ENCODE data around the gene ROBO1. TPM values are rescaled to one million over a fixed set of nuclear protein-coding genes. Genes with fewer than 3 reads are reported as not detected.

Gene ROBO1
- total RNA-seq, 1 experiment from 2014 or later: 32.2 TPM

DNA sequence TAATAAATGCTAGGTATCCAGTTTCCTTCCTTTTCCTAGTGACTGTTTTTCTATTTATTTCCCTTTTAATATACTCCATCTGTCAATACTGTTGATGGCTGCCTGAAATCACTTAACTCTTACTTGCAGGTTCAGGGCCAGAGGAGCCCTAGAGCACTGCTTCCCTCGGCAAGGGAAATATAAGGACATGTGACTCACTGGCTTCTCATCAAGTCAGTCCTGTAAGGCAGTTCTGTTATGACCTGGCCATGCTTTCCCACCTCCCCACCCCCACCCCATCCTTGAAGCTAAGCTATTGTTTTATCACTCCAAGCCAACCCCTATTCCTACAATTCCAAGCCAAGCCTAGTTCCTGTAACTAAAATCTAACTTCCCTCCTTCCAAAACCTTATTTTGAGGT lies 800.7 kb downstream of the ROBO1 start:
- Mint-ChIP-seq H3K36me3 (ENCODE audit: insufficient read depth, unreplicated experiment) (no peaks in the 10 kb centered on the region), H3K4me1 (ENCODE audit: insufficient read depth, unreplicated experiment) (peaks cover 8% of the 10 kb centered on the region), H3K27ac (ENCODE audit: low read depth, unreplicated experiment) (no peak overlapping the region), H3K9me3 (ENCODE audit: unreplicated experiment) (no peaks in the 10 kb centered on the region), H3K4me3 (ENCODE audit: unreplicated experiment) (no peak overlapping the region), H3K27me3 (ENCODE audit: insufficient read depth, unreplicated experiment) (no peaks in the 10 kb centered on the region)
- TF ChIP-seq, protein P1, sequence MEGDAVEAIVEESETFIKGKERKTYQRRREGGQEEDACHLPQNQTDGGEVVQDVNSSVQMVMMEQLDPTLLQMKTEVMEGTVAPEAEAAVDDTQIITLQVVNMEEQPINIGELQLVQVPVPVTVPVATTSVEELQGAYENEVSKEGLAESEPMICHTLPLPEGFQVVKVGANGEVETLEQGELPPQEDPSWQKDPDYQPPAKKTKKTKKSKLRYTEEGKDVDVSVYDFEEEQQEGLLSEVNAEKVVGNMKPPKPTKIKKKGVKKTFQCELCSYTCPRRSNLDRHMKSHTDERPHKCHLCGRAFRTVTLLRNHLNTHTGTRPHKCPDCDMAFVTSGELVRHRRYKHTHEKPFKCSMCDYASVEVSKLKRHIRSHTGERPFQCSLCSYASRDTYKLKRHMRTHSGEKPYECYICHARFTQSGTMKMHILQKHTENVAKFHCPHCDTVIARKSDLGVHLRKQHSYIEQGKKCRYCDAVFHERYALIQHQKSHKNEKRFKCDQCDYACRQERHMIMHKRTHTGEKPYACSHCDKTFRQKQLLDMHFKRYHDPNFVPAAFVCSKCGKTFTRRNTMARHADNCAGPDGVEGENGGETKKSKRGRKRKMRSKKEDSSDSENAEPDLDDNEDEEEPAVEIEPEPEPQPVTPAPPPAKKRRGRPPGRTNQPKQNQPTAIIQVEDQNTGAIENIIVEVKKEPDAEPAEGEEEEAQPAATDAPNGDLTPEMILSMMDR (IDR thresholded peaks at IDR 0.05; ENCODE audit: unreplicated experiment): no peak
- intact Hi-C loops (cut with micrococcal nuclease): no loop called here
- BruUV-seq (replicated peaks): no TSS peak
- CTCF ChIA-PET: no interaction called here
- DNase-seq (ENCODE audit: unreplicated experiment): no peak
- POLR2A ChIA-PET: no interaction called here

DNA sequence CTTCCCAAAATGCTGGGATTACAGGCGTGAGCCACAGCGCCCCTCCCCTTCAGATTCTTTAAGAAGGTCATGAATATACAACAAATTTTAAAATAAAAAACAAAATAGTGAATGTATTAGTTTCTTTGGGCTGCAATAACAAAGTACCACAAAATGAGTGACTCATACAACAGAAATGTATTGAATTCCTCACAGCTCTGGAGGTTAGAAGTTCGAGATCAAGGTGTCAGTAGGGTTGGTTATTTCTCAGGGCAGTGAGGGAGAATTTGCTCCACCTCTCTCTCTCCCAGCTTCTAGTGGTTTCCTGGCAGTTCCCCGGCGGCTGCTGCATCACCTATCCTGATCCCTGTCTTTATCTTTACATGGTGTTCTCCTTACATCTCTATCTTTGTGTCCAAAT lies 804.0 kb downstream of the ROBO1 start:
- no peak overlapping the region for H3K27ac Mint-ChIP-seq (ENCODE audit: low read depth, unreplicated experiment)
- no peaks in the 10 kb centered on the region for H3K9me3 Mint-ChIP-seq (ENCODE audit: unreplicated experiment)
- POLR2A ChIA-PET: no interaction called here
- no peak for DNase-seq (ENCODE audit: unreplicated experiment)
- CTCF ChIA-PET: no interaction called here
- no peak overlapping the region for H3K4me3 Mint-ChIP-seq (ENCODE audit: unreplicated experiment)
- intact Hi-C loops (cut with micrococcal nuclease): no loop called here
- H3K36me3 Mint-ChIP-seq (ENCODE audit: insufficient read depth, unreplicated experiment): no peaks in the 10 kb centered on the region
- TF ChIP-seq, protein P1 (IDR thresholded peaks at IDR 0.05; ENCODE audit: unreplicated experiment): no peak
- no TSS peak for BruUV-seq (replicated peaks)
- H3K4me1 Mint-ChIP-seq (ENCODE audit: insufficient read depth, unreplicated experiment): peaks cover 8% of the 10 kb centered on the region
- H3K27me3 Mint-ChIP-seq (ENCODE audit: insufficient read depth, unreplicated experiment): no peaks in the 10 kb centered on the region

DNA sequence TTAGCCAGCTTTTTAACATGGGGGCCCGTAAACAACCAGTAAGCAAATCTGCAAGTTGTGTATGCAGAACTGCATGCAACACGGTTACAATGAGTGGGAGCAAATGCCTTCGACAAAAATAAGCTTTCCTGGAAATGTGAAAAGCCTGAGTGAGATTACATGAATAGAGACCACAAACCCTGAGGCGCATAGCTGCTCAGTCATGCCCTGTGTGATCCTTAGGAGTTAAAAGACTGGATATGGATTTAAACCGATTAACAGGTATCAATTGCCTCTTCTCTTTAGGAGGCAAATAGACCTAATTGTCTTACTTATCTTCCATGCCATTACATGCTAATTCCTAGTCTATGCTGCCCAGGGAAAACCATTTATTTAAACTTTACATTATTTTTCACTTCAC lies 810.3 kb downstream of the ROBO1 start:
- no peak overlapping the region for H3K4me3 Mint-ChIP-seq (ENCODE audit: unreplicated experiment)
- intact Hi-C loops (cut with micrococcal nuclease): no loop called here
- no peaks in the 10 kb centered on the region for H3K9me3 Mint-ChIP-seq (ENCODE audit: unreplicated experiment)
- H3K27ac Mint-ChIP-seq (ENCODE audit: low read depth, unreplicated experiment): no peak overlapping the region
- POLR2A ChIA-PET: no interaction called here
- H3K27me3 Mint-ChIP-seq (ENCODE audit: insufficient read depth, unreplicated experiment): no peaks in the 10 kb centered on the region
- CTCF ChIA-PET: no interaction called here
- DNase-seq (ENCODE audit: unreplicated experiment): no peak
- no peaks in the 10 kb centered on the region for H3K36me3 Mint-ChIP-seq (ENCODE audit: insufficient read depth, unreplicated experiment)
- no peaks in the 10 kb centered on the region for H3K4me1 Mint-ChIP-seq (ENCODE audit: insufficient read depth, unreplicated experiment)
- TF ChIP-seq, protein P1 (IDR thresholded peaks at IDR 0.05; ENCODE audit: unreplicated experiment): no peak
- BruUV-seq (replicated peaks): no TSS peak

DNA sequence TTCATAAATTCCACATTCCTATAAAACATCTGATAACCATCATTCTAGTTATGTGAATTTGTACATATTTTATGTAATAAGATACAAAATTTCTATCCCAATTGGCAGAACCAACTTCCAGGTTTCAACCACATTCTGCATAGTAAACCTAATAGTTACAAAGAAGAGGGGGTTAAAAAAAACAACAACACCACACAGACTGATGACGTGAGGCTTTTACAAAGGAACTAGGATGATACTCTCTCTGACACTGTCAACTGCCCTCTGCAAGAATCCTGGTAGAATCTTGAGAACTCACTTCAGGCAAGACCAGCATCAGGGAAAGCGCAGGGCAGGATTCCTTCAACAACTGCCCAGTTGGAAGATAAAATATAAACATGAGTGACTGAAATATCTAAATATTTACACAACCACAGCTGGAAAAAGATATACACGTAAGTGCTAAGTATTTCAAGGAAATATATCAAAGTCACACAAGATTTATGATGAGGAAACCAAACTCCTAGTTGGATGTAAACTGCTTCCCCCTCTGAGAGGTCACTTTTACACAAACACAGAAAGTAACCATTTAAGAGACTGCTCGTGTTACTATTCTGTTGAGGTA lies 816.4 kb downstream of the ROBO1 start:
- intact Hi-C loops (cut with micrococcal nuclease): no loop called here
- Mint-ChIP-seq H3K9me3 (ENCODE audit: unreplicated experiment) (no peaks in the 10 kb centered on the region), H3K27ac (ENCODE audit: low read depth, unreplicated experiment) (no peak overlapping the region), H3K27me3 (ENCODE audit: insufficient read depth, unreplicated experiment) (no peaks in the 10 kb centered on the region), H3K4me3 (ENCODE audit: unreplicated experiment) (no peak overlapping the region), H3K4me1 (ENCODE audit: insufficient read depth, unreplicated experiment) (no peaks in the 10 kb centered on the region), H3K36me3 (ENCODE audit: insufficient read depth, unreplicated experiment) (no peaks in the 10 kb centered on the region)
- TF ChIP-seq, protein P1 (IDR thresholded peaks at IDR 0.05; ENCODE audit: unreplicated experiment): no peak
- ChIA-PET CTCF (no interaction called here), POLR2A (interaction anchor here (0.6 kb wide), 2 partner anchors 18 to 24 kb away, joined by 3 to 4 read pairs; no protein-coding TSS in a partner anchor)
- no peak for DNase-seq (ENCODE audit: unreplicated experiment)
- no TSS peak for BruUV-seq (replicated peaks)

Measured in MCF 10A (cell line).